ENCODE data around the gene PEX5L.
"Not testable (repeated sequence)": the region's sequence is repeated elsewhere in the genome, so short reads cannot be mapped to it uniquely, and the experiment has no call there.

Gene PEX5L

DNA sequence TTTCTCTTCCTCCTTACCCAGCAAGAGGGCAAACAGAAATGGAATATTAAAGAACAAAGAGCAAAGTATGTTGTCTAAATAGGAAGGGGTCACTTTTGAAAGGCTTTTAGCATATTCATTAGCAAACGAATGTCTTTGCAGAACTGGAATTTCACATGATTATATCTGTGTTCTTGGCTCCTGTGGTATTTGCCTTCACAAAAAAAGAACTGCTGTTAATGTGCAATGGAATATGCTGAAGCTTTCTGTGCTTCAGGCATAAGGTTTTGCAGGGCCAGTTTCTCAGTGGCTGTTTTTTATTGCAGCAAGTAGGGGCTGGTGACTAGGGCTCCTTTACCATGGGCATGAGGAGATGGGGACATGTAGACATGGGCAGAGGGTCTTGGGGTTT, 210.5 kb downstream of the PEX5L start:
- DNase-seq: no peak

- no peak for DNase-seq
Observed at GRCh38 chr3:179825527-179826246, 211.1 kb downstream of the PEX5L start.

GRCh38 chr3:179822296-179822695, 214.4 kb downstream of the PEX5L start:
- no peak for DNase-seq

DNA sequence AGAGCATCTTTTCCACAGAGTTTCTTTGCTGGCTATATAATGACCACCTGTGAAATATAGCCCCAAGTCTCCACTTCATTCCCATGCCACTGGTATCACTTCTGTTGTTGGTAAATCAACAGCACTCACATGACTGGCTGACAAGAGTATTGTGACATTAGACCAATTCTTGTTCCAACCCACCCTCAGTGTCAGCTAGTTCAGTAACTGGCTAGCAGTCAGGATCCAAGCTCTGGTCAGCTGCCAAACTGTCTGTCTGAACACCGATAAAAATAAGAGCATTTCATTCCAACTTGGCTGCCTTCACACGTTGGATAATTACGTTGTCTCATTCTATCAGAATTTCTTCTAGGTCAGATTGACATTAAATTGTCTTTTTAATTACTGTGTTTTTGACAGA, 217.4 kb downstream of the PEX5L start:
- no peak for DNase-seq

DNA sequence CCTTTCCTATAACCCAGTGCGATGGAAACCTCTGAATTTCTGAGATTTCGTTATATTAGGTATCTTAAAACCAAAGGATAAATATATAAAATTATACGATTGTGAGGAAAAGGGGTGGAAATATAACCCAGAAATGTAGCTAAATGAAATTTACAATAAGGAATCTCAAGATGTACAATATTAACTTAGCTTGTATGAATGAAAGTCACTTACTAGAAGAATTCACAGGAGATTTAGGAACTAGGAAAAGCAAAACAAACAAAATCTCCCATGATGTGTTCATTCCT, 224.7 kb downstream of the PEX5L start:
- no peak for DNase-seq

DNA sequence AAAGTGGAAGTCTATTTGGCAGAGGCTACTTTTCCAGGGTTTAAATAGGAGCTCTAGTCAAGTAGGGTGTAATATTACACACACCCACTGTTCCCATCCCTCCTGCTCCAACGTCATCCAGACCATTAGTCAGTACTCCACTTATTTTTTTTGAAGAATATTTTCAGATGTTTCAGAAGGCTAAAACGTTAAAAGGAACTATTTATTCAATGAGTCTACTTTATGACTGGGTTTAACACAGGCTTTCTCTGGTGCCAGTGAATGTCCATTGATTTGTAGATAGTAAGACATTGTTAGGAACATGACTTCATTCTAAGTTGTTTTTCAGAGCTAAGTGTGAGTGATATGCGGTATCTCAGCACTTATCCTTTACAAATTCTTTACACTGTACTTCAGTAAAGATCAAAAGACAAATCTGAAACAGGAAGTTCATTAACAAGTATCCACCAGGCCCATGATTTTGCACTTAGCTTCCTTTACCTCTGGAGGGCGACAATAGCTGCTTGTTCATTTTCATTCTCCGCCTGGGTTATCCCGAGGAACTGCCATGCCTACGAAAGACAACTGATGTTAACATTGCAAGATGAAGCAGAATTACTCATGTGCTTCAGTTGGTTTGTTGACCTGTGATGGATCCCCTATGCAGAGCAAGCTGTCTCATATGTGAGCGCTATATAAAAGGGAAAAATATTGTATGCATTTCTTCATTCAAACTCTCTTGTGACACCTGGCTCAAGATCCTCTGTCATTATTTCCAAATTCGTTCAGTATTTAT, 225.2 kb downstream of the PEX5L start:
- no peak for DNase-seq

GRCh38 chr3:179809639-179810038, 227.1 kb downstream of the PEX5L start:
- DNase-seq: no peak

DNA sequence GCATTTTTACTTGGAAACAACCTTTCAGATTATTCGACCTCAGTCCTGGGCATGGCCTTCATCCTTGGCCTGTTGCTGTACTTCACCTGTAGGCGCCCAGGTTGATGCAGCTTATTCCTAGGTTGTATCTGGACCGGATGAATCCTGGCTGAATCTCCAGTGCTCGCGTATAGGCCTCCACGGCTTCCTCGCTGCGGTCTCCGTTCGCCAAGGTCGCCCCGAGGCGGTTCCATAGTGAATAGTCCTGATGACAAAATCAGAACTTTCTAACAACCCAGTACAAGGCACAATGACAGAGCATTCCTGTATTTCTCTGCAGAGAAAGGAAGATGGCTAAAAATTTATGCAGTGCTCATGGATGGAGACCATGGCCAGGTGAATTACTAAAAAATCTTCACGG, 229.1 kb downstream of the PEX5L start:
- no peak for DNase-seq

- DNase-seq: no peak
Observed at GRCh38 chr3:179806177-179806576, 230.6 kb downstream of the PEX5L start.

GRCh38 chr3:179801856-179802255, 234.9 kb downstream of the PEX5L start:
- DNase-seq: no peak

- no peak for DNase-seq
Observed at GRCh38 chr3:179801263-179801662, 235.5 kb downstream of the PEX5L start.

GRCh38 chr3:179797192-179797591, 239.5 kb downstream of the PEX5L start:
- DNase-seq: no peak

- DNase-seq: no peak
Observed at GRCh38 chr3:179796421-179796820, 240.3 kb downstream of the PEX5L start.

- no peak for DNase-seq
Observed at GRCh38 chr3:179794355-179794754, 242.4 kb downstream of the PEX5L start.

GRCh38 chr3:179791793-179792192, 244.9 kb downstream of the PEX5L start:
- DNase-seq: no peak

- DNase-seq: no peak
Observed at GRCh38 chr3:179788996-179789395, 247.7 kb downstream of the PEX5L start.

DNA sequence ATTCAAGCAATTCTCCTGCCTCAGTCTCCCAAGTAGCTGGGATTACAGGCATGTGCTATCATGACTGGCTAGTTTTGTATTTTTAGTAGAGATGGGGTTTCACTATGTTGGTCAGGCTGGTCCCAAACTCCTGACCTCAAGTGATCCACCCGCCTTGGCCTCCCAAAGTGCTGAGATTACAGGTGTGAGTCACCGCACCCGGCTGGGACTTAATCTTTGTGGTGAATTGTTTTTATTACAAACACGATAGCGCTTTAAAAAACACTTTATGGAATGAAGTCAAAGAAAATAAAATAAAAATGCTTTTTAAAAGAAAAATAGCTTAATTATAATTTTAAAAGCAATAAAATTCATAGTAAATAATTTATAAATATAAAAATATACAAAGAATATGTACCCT, 253.9 kb downstream of the PEX5L start:
- not testable (repeated sequence) for DNase-seq

DNA sequence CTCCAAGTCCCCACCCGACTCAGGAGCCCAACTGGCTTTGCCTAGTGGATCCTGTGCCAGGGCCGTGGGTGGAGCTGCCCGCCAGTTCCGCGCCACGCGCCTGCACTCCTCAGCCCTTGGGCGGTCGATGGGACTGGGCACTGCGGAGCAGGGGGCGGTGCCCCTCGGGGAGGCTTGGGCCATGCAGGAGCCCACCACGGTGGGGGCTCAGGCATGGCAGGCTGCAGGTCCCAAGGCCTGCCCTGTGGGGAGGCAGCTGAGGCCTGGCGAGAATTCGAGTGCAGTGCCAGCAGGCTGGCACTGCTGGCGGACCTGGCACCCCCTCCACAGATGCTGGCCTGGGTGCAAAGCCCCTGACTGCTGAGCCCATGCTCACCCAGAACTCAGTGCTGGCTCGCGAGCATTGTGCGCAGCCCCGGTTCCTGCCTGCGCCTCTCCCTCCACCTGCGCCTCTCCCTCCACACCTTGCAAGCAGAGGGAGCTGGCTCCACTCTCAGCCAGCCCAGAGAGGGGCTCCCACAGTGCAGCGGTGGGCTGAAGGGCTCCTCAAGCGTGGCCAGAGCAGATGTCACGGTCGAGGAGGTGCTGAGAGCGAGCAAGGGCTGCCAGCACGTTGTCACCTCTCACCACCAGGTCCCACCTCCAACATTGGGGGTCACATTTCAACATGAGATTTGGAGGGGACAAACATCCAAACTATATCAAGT, 261.2 kb downstream of the PEX5L start:
- no peak for DNase-seq

GRCh38 chr3:179772297-179772696, 264.4 kb downstream of the PEX5L start:
- DNase-seq: no peak

DNA sequence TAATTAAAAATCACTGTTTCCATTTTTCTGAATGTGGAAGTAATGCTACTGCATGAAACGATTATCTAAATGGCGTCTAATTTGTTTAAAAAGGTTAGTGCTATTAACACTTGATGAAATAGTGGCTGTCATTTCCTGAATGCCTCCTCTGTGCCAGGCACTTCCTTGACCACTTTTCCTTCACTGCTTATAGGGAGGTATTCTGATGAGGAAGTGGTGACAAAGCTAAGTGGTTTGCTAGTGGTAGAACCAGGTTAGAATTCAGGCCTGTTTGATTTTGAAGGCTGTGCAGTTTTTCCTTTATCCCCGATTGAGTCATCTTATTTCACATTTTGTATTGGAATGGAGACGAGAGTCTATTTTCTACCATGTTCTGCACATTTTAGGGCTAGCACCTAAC, 264.9 kb downstream of the PEX5L start:
- no peak for DNase-seq

DNA sequence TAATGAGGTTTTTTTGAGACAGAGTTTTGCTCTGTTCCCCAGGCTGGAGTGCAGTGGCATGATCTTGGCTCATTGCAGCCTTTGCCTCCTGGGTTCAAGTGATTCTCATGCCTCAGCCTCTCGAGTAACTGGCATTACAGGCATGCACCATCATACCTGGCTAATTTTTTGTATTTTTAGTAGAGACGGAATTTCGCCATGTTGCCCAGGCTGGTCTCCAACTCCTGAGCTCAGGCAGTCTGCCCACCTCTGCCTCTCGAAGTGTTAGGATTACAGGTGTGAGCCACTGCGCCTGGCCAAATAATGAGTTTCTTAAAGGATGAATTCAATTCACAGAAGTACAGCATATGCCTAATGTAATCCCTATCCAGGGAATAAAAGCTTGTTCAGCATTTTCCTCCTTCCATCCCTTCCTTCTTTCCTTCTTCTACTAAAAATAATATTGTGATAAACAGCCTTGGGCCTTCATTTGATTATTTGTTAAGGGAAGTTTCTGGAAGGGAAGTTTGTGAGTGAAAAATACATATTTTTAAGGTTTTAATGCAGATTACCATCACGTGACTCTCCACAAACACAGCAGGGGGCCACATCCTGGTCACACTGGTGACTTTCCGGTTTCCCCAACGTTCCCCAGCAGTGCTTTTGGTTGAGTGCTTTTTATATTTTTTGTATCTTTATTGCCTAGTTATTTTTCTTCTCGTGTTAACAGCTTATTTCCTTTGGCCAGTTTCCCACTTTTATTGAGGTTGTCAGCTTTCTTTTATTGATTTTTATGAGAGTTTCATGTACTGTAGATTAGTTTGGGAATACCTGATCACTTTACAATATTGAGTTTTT, 267.1 kb downstream of the PEX5L start:
- no peak for DNase-seq

DNA sequence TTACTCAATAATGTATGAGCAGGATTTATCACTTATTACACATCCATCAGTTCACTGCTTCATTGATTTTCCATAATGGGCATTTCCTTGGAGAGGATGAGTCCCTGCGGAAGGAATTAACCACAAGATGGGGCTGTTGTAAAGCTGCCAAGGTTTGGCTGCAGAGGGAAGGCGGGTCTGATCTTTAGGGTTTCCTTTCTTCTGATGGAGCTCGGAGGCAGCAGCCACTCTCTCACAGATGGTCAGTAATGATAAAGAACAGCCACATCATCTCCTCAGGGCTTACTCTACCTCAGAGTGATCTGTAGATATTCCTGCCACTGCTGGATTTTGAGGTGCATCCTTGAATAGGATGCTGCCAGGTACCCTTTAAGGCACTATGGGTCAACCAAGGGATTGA, 268.7 kb downstream of the PEX5L start:
- no peak for DNase-seq

GRCh38 chr3:179766416-179767133, 270.2 kb downstream of the PEX5L start:
- DNase-seq: no peak
